ENCODE measurements around the gene SCYL1. TPM values are rescaled to one million over a fixed set of nuclear protein-coding genes. Genes with fewer than 3 reads are reported as not detected.

Gene SCYL1
- total and polyA plus RNA-seq, 12 donors: 52.3 to 395 (median 148) TPM

DNA sequence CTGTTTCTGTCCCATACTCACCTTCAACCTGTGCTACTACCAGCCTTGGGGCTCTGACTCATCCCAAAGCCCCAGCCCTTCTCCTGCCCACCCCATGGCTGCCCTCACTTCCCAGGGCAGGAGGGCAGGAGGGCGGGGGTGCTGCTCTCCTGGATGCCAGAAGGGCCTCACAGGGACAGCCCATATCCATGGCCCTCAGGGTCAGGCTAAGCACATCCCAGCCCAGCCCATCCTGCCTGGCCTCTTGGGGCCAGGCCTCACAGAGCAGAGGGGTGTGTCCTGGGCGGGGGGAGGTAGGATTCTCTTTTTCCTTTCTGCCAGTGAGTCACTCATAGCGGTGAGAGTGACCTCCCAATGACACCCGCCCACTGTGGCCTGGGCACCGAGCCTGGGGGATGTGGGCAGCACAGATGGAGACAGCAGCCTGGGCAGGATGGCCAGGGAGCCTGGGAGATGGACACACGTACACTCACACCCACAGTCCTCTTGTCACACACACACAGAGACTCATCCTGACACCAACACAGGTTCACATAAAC is 30.9 kb downstream of the SCYL1 start:
- WGBS, 4 donors: 0 to 21% (median 17%) methylated on average over 1 to 6 of the region's 6 CpGs
- no peaks in the 10 kb centered on the region for H3K27me3 ChIP-seq
- peak overlapping the region; percentile 1 to 96 (median 55) for H3K27ac ChIP-seq
- DNase-seq: peak; percentile 85 to 98 (median 94)
- H3K4me3 ChIP-seq: no peak overlapping the region
- TF ChIP-seq CTCF (IDR thresholded peaks at IDR 0.05) (no peak), POLR2A (IDR thresholded peaks at IDR 0.05) (peak in 1 of 2 donors; percentile 61)
- intact Hi-C loops (cut with DNase I): no loop called here
- H3K9me3 ChIP-seq (replicated peaks in 1 of 3): no peaks in the 10 kb centered on the region
- peaks cover 40 to 57% of the 10 kb centered on the region in 2 donors for H3K4me1 ChIP-seq (replicated peaks in 1 of 2)
- peaks cover 0 to 28% of the 10 kb centered on the region in 2 donors for H3K36me3 ChIP-seq (replicated peaks in 1 of 2)

GRCh38 chr11:65556470-65557279 is 31.8 kb downstream of the SCYL1 start:
- no peaks in the 10 kb centered on the region for H3K9me3 ChIP-seq (replicated peaks in 1 of 3)
- intact Hi-C loops (cut with DNase I): no loop called here
- TF ChIP-seq CTCF (IDR thresholded peaks at IDR 0.05) (no peak), POLR2A (IDR thresholded peaks at IDR 0.05) (no peak)
- peak overlapping the region; percentile 48 to 96 (median 87) for H3K27ac ChIP-seq
- H3K4me3 ChIP-seq: peak overlapping the region in 2 of 4 donors; percentile 44 to 82
- WGBS, 4 donors: 73 to 79% (median 76%) methylated on average over 9 to 12 of the region's 12 CpGs
- no peaks in the 10 kb centered on the region for H3K27me3 ChIP-seq
- peaks cover 40 to 61% of the 10 kb centered on the region in 2 donors for H3K4me1 ChIP-seq (replicated peaks in 1 of 2)
- peak in 1 of 7 donors; percentile 51 for DNase-seq
- peaks cover 0 to 18% of the 10 kb centered on the region in 2 donors for H3K36me3 ChIP-seq (replicated peaks in 1 of 2)

DNA sequence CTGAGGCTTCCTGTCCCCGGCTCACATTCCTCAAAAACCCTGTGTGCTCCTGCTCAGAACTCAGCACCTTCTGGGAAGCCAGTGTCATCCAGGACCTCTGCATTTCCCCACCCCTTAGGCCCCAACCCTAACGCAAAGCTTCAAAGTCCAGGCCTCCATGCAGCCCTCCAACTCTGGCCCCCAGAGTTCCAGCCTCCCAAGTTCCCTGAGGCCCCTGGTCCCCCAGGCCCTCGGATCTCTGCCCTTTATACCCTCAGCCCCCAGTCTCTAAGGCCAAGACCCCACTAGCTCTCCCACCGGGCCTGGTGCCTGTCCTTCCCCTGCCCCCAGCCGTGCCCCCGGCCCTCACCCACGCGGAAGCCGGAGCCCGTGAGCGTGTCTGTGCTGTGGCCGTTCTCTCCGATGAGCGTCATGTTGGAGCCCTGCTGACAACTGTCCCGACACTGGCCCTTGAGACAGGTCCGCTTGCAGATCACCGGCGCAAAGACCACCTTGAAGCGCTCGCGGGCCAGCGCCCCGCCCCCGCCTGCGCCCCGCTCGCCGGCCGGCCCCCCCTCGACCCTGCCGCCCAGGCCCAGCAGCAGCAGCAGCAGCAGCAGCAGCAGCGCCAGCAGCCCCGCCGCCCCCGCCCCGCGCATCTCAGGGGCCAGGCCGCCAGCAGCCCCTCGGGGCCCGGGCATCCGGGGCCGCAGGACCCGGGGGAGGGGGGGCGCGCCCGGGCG is 32.6 kb downstream of the SCYL1 start:
- H3K36me3 ChIP-seq (replicated peaks in 1 of 2): peaks cover 0 to 11% of the 10 kb centered on the region in 2 donors
- WGBS, 4 donors: 2 to 10% (median 4%) methylated on average over 6 to 47 of the region's 47 CpGs
- no peak for TF ChIP-seq CTCF (IDR thresholded peaks at IDR 0.05)
- no peak for TF ChIP-seq POLR2A (IDR thresholded peaks at IDR 0.05)
- peak overlapping the region; percentile 48 to 96 (median 87) for H3K27ac ChIP-seq
- peak overlapping the region in 2 of 4 donors; percentile 44 to 82 for H3K4me3 ChIP-seq
- DNase-seq: no peak
- peaks cover 40 to 61% of the 10 kb centered on the region in 2 donors for H3K4me1 ChIP-seq (replicated peaks in 1 of 2)
- H3K27me3 ChIP-seq: no peaks in the 10 kb centered on the region
- intact Hi-C loops (cut with DNase I): no loop called here
- H3K9me3 ChIP-seq (replicated peaks in 1 of 3): no peaks in the 10 kb centered on the region
